ENCODE data around the gene MYH10. TPM values are rescaled to one million over a fixed set of nuclear protein-coding genes. Genes with fewer than 3 reads are reported as not detected.

Gene MYH10
- total RNA-seq, 1 donor from 2014 or later: 218 TPM

DNA sequence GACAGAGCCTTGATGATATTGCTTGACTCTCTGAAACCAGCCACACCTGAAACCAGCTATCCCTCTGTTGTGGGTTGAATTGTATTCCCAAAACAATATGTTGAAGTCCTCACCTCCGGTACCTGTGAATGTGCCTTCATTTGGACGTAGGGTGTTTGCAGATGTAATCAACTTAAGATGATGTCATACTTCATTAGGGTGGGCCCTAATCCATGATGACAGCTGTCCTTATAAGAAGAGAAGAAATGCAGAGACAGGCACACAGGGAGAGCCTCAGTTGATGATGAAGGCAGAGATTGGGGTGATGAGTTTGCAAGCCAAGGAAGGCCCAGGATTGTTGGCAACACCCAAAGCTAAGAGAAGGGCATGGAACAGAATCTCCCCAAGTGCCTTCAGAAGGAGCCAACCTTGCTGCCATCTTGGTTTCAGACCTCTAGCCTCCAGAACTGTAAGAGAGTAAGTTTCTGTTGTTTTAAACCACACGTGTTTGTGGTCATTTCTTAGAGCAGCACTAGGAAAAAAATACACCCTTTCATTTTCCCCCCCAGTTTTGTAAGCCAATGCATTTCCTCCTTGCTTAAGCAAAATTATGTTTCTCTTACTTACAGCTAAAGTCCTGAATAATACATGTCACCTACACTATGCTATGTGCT is 29.4 kb upstream of the MYH10 start:
- no peak overlapping the region for H3K27ac Mint-ChIP-seq (ENCODE audit: unreplicated experiment)
- no peak for DNase-seq
- peaks cover 2% of the 10 kb centered on the region for H3K9me3 Mint-ChIP-seq (ENCODE audit: unreplicated experiment)
- TF ChIP-seq, protein P1, sequence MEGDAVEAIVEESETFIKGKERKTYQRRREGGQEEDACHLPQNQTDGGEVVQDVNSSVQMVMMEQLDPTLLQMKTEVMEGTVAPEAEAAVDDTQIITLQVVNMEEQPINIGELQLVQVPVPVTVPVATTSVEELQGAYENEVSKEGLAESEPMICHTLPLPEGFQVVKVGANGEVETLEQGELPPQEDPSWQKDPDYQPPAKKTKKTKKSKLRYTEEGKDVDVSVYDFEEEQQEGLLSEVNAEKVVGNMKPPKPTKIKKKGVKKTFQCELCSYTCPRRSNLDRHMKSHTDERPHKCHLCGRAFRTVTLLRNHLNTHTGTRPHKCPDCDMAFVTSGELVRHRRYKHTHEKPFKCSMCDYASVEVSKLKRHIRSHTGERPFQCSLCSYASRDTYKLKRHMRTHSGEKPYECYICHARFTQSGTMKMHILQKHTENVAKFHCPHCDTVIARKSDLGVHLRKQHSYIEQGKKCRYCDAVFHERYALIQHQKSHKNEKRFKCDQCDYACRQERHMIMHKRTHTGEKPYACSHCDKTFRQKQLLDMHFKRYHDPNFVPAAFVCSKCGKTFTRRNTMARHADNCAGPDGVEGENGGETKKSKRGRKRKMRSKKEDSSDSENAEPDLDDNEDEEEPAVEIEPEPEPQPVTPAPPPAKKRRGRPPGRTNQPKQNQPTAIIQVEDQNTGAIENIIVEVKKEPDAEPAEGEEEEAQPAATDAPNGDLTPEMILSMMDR (IDR thresholded peaks at IDR 0.05; ENCODE audit: partially characterized antibody, unreplicated experiment): no peak
- H3K27me3 Mint-ChIP-seq (ENCODE audit: unreplicated experiment): peaks cover 3% of the 10 kb centered on the region
- H3K4me1 Mint-ChIP-seq (ENCODE audit: low read depth, unreplicated experiment): no peaks in the 10 kb centered on the region
- H3K4me3 Mint-ChIP-seq (ENCODE audit: unreplicated experiment): no peak overlapping the region
- peaks cover 6% of the 10 kb centered on the region for H3K36me3 Mint-ChIP-seq (ENCODE audit: unreplicated experiment)

DNA sequence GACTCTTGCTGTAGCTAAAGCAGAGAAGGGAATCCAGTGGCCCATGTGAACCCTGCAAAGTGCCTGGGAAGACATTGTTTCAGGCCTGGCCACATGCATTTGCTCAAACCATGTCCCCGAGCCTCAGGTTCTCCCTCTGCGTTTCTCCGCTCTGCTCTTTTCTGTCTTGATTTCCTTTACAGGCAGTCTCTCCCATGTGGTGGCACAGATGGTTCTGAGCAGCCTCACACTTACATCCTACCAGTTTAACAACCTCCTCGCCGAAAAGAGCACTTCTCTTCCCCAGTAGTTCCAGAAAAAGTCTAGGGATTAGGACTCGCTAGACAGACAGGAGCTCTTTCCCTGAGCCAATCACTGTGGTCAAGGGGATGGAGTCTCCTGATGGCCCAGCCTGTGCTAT is 28.3 kb upstream of the MYH10 start:
- Mint-ChIP-seq H3K27ac (ENCODE audit: unreplicated experiment) (no peak overlapping the region), H3K4me3 (ENCODE audit: unreplicated experiment) (no peak overlapping the region), H3K9me3 (ENCODE audit: unreplicated experiment) (peaks cover 2% of the 10 kb centered on the region), H3K36me3 (ENCODE audit: unreplicated experiment) (peaks cover 6% of the 10 kb centered on the region), H3K4me1 (ENCODE audit: low read depth, unreplicated experiment) (no peaks in the 10 kb centered on the region), H3K27me3 (ENCODE audit: unreplicated experiment) (peaks cover 3% of the 10 kb centered on the region)
- TF ChIP-seq, protein P1 (IDR thresholded peaks at IDR 0.05; ENCODE audit: partially characterized antibody, unreplicated experiment): no peak
- no peak for DNase-seq

DNA sequence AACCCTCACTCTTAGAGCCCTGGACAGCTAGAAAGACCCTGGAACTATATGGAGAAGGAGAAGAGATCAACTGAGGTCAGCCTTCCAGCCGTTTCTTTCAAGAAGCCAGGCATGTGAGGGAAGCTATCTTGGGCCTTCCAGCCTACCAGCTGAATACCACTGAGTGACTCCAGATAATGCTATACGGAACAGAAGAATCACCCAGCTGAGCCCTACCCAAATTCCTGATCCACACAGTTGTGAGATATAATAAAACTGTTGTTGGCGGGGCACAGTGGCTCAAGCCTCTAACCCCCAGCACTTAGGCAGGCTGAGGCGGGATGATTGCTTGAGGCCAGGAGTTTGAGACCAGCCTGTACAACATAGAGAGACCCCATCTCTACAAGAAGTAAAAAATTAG is 26.2 kb upstream of the MYH10 start:
- TF ChIP-seq, protein P1 (IDR thresholded peaks at IDR 0.05; ENCODE audit: partially characterized antibody, unreplicated experiment): no peak
- Mint-ChIP-seq H3K4me3 (ENCODE audit: unreplicated experiment) (no peak overlapping the region), H3K36me3 (ENCODE audit: unreplicated experiment) (peaks cover 6% of the 10 kb centered on the region), H3K27ac (ENCODE audit: unreplicated experiment) (no peak overlapping the region), H3K27me3 (ENCODE audit: unreplicated experiment) (peaks cover 2% of the 10 kb centered on the region), H3K9me3 (ENCODE audit: unreplicated experiment) (peaks cover 2% of the 10 kb centered on the region), H3K4me1 (ENCODE audit: low read depth, unreplicated experiment) (no peaks in the 10 kb centered on the region)
- no peak for DNase-seq

DNA sequence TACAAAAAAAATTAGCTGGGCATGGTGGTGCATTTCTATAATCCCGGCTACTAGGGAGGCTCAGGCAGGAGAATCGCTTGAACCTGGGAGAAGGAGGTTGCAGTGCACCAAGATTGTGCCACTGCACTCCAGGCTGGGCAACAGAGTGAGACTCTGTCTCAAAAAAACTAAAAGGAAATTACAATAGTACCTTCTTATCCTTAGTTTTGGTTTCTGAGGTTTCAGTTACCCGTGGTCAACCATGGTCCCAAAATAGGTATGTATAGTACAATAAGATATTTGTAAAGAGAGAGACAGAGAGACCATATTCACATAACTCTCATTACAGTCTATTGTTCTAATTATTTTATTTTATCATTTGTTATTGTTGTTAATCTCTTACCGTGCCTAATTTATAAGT is 24.3 kb upstream of the MYH10 start:
- Mint-ChIP-seq H3K36me3 (ENCODE audit: unreplicated experiment) (peaks cover 6% of the 10 kb centered on the region), H3K4me1 (ENCODE audit: low read depth, unreplicated experiment) (no peaks in the 10 kb centered on the region), H3K4me3 (ENCODE audit: unreplicated experiment) (no peak overlapping the region), H3K9me3 (ENCODE audit: unreplicated experiment) (peaks cover 2% of the 10 kb centered on the region), H3K27me3 (ENCODE audit: unreplicated experiment) (peaks cover 2% of the 10 kb centered on the region), H3K27ac (ENCODE audit: unreplicated experiment) (no peak overlapping the region)
- DNase-seq: no peak
- TF ChIP-seq, protein P1 (IDR thresholded peaks at IDR 0.05; ENCODE audit: partially characterized antibody, unreplicated experiment): no peak

DNA sequence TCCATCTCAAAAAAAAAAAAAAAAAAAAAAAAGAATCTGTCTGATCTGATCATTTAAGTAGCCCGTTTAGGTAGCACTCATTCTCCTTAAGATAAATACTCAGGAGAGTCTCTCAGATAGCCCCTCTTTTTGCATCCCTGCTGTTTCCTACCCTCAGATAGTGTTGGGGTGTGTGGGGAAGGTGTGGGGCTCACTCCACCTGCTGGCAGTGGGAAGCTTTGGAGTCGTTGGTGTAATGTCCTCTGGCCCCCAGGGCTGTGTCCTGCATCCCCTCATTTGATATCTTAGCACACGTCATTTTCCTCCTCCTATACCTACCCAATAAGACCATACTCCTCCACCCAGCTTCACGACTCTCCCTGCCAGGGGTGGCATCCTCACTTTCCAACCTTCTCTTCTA is 20.5 kb upstream of the MYH10 start:
- Mint-ChIP-seq H3K9me3 (ENCODE audit: unreplicated experiment) (peaks cover 3% of the 10 kb centered on the region), H3K4me3 (ENCODE audit: unreplicated experiment) (no peak overlapping the region), H3K27ac (ENCODE audit: unreplicated experiment) (no peak overlapping the region), H3K4me1 (ENCODE audit: low read depth, unreplicated experiment) (no peaks in the 10 kb centered on the region), H3K36me3 (ENCODE audit: unreplicated experiment) (no peaks in the 10 kb centered on the region), H3K27me3 (ENCODE audit: unreplicated experiment) (no peaks in the 10 kb centered on the region)
- TF ChIP-seq, protein P1 (IDR thresholded peaks at IDR 0.05; ENCODE audit: partially characterized antibody, unreplicated experiment): no peak
- DNase-seq: no peak

All from glutamatergic neuron (in vitro differentiated cells).